AG04450 (cell line): ENCODE results near the gene SLC9A1. TPM values are rescaled to one million over a fixed set of nuclear protein-coding genes. Genes with fewer than 3 reads are reported as not detected.
"Not testable (repeated sequence)": the region's sequence is repeated elsewhere in the genome, so short reads cannot be mapped to it uniquely, and the experiment has no call there.

Experiments
- CTCF ChIA-PET: fragments of 300-600, 350-600 bp; formaldehyde crosslinking; extraction: SDS; loops from one replicate; lab custom pipeline; 2022; ENCODE audit warnings: antibody characterized with exemption, inconsistent platforms; lab: Charles Lee
- POLR2A ChIA-PET: fragments of 350-600 bp; formaldehyde crosslinking; extraction: SDS; loops from one replicate; lab custom pipeline; 2021; ENCODE audit warnings: antibody characterized with exemption, inconsistent platforms; lab: Yijun Ruan, JAX
- DNase-seq: peaks from one replicate; pipeline ENCODE4 v3.0.0-alpha.2; 2011; ENCODE audit warnings: low read depth, low spot score
- H3K27ac ChIP-seq: one replicate; pipeline ENCODE4 v1.5.1; 2012; ENCODE audit warnings: low read depth, low read length, control low read depth
- H3K27me3 ChIP-seq: one replicate; pipeline ENCODE4 v1.6.0; 2012; ENCODE audit warnings: low read length; ENCODE audit not compliant: control insufficient read depth, insufficient read depth
- H3K4me3 ChIP-seq: 2 replicates; pipeline ENCODE4 v1.5.1; 2011; ENCODE audit warnings: mild to moderate bottlenecking, low read depth, low read length, control low read depth
- H3K9me3 ChIP-seq: 2 replicates; pipeline ENCODE4 v1.5.1; 2012; ENCODE audit warnings: low read length; ENCODE audit not compliant: control insufficient read depth, insufficient read depth
- CTCF ChIP-seq: IDR thresholded peaks from 2 replicates; pipeline ENCODE4 v1.5.1; 2011; ENCODE audit warnings: low read depth, low read length, control low read depth, inconsistent platforms
- polyA plus RNA-seq: library from polyadenylated mRNA; depleted of rRNA; stranded (reverse); fragments of >200 nt; gene quantifications from 2 replicates; pipeline ENCODE4 v1.2.3, GENCODE V29; 2011

The SLC9A1 gene
- polyA plus RNA-seq, 1 experiment = 10.8 TPM

- DNase-seq = no peak
- POLR2A ChIA-PET = no interaction called here
- TF ChIP-seq CTCF = no peak
- Histone ChIP-seq H3K9me3 (peaks cover 15% of the 10 kb centered on the region), H3K27ac (no peak overlapping the region), H3K27me3 (no peaks in the 10 kb centered on the region), H3K4me3 (no peak overlapping the region)
- CTCF ChIA-PET = no interaction called here
These were observed 21.4 kb upstream of the SLC9A1 start for GRCh38 chr1:27176323-27176722.

- peaks cover 11% of the 10 kb centered on the region for H3K9me3 ChIP-seq
- CTCF ChIA-PET = interaction anchor here (1.0 kb wide), 1 partner anchor 24 kb away, joined by 3 read pairs; no protein-coding TSS in a partner anchor
- DNase-seq, H3K4me3 ChIP-seq, H3K27me3 ChIP-seq, POLR2A ChIA-PET, H3K27ac ChIP-seq: not testable (repeated sequence)
These were observed 18.1 kb upstream of the SLC9A1 start for GRCh38 chr1:27172992-27173391.

GRCh38 chr1:27166929-27167328, 12.0 kb upstream of the SLC9A1 start:
- CTCF ChIA-PET = interaction anchor here (1.7 kb wide), 1 partner anchor 13 kb away, joined by 5 read pairs; the partner anchor contains the start of gene SLC9A1
- H3K27me3 ChIP-seq = no peaks in the 10 kb centered on the region
- H3K4me3 ChIP-seq = no peak overlapping the region
- no peak for TF ChIP-seq CTCF
- no peaks in the 10 kb centered on the region for H3K9me3 ChIP-seq
- no peak overlapping the region for H3K27ac ChIP-seq
- POLR2A ChIA-PET = interaction anchor here (1.1 kb wide), 1 partner anchor 12 kb away, joined by 6 read pairs; the partner anchor contains the start of gene SLC9A1
- DNase-seq = no peak

GRCh38 chr1:27166351-27166802, 11.5 kb upstream of the SLC9A1 start:
- CTCF ChIA-PET = interaction anchor here (0.7 to 0.9 kb wide), 2 partner anchors 12 to 130 kb away, joined by 6 read pairs; partner anchors contain the start of gene SLC9A1
- TF ChIP-seq CTCF = no peak
- Histone ChIP-seq H3K27me3 (no peaks in the 10 kb centered on the region), H3K4me3 (no peak overlapping the region), H3K27ac (no peak overlapping the region), H3K9me3 (no peaks in the 10 kb centered on the region)
- DNase-seq = no peak
- POLR2A ChIA-PET = interaction anchor here (1.1 kb wide), 1 partner anchor 11 kb away, joined by 6 read pairs; the partner anchor contains the start of gene SLC9A1

GRCh38 chr1:27163093-27163492, 8.2 kb upstream of the SLC9A1 start:
- ChIA-PET POLR2A (interaction anchor here (0.6 to 0.7 kb wide), 2 partner anchors 8 to 12 kb away, joined by 9 to 11 read pairs; partner anchors contain the start of gene SLC9A1), CTCF (interaction anchor here (0.9 kb wide), 1 partner anchor 118 kb away, joined by 3 read pairs; no protein-coding TSS in a partner anchor)
- no peak overlapping the region for H3K27ac ChIP-seq
- DNase-seq = no peak
- no peaks in the 10 kb centered on the region for H3K9me3 ChIP-seq
- no peak for TF ChIP-seq CTCF
- no peak overlapping the region for H3K4me3 ChIP-seq
- no peaks in the 10 kb centered on the region for H3K27me3 ChIP-seq
